Measurements from ENCODE around the gene C3orf18.
A peak's percentile ranks its signal among the peaks of the same experiment; 100 is the strongest.

The C3orf18 gene

GRCh38 chr3:50549226-50549625 is 18.3 kb downstream of the C3orf18 start:
- no peak overlapping the region for H3K4me3 ChIP-seq (ENCODE audit: low read depth, low read length)
- DNase-seq (ENCODE audit: low read depth) = no peak
- no peak for TF ChIP-seq POLR2A (IDR thresholded peaks at IDR 0.05; ENCODE audit: extremely low read depth, insufficient read length)
- no peak for TF ChIP-seq CTCF (IDR thresholded peaks at IDR 0.05; ENCODE audit: low read depth, low read length)
- no peak for TF ChIP-seq MAX (IDR thresholded peaks at IDR 0.05; ENCODE audit: low read depth, low read length)
- no peak for TF ChIP-seq MYC (IDR thresholded peaks at IDR 0.05; ENCODE audit: low read depth, low read length)

GRCh38 chr3:50545781-50546180 is 21.8 kb downstream of the C3orf18 start:
- H3K4me3 ChIP-seq (ENCODE audit: low read depth, low read length) = no peak overlapping the region
- DNase-seq (ENCODE audit: low read depth) = no peak
- no peak for TF ChIP-seq POLR2A (IDR thresholded peaks at IDR 0.05; ENCODE audit: extremely low read depth, insufficient read length)

GRCh38 chr3:50542177-50543034 is 25.1 kb downstream of the C3orf18 start:
- TF ChIP-seq CTCF (IDR thresholded peaks at IDR 0.05; ENCODE audit: low read depth, low read length) (peak; percentile 87), MAX (IDR thresholded peaks at IDR 0.05; ENCODE audit: low read depth, low read length) (no peak)
- no peak overlapping the region for H3K4me3 ChIP-seq (ENCODE audit: low read depth, low read length)
- DNase-seq (ENCODE audit: low read depth) = peak; percentile 51

- DNase-seq (ENCODE audit: low read depth) = no peak
- TF ChIP-seq MAX (IDR thresholded peaks at IDR 0.05; ENCODE audit: low read depth, low read length) (no peak), MYC (IDR thresholded peaks at IDR 0.05; ENCODE audit: low read depth, low read length) (no peak), POLR2A (IDR thresholded peaks at IDR 0.05; ENCODE audit: extremely low read depth, insufficient read length) (no peak), CTCF (IDR thresholded peaks at IDR 0.05; ENCODE audit: low read depth, low read length) (no peak)
Measured at GRCh38 chr3:50539356-50540286, 27.9 kb downstream of the C3orf18 start.

GRCh38 chr3:50537421-50538129 is 30.0 kb downstream of the C3orf18 start:
- TF ChIP-seq MAX (IDR thresholded peaks at IDR 0.05; ENCODE audit: low read depth, low read length) = no peak
- no peak for TF ChIP-seq MYC (IDR thresholded peaks at IDR 0.05; ENCODE audit: low read depth, low read length)
- no peak for TF ChIP-seq POLR2A (IDR thresholded peaks at IDR 0.05; ENCODE audit: extremely low read depth, insufficient read length)
- TF ChIP-seq CTCF (IDR thresholded peaks at IDR 0.05; ENCODE audit: low read depth, low read length) = no peak

More at GRCh38 chr3:50539356-50540286, 27.9 kb downstream of the C3orf18 start:
- H3K4me3 ChIP-seq (ENCODE audit: low read depth, low read length) = no peak overlapping the region

More at GRCh38 chr3:50537421-50538129, 30.0 kb downstream of the C3orf18 start:
- DNase-seq (ENCODE audit: low read depth) = no peak
- H3K4me3 ChIP-seq (ENCODE audit: low read depth, low read length) = no peak overlapping the region

Measured in NB4 (cell line).